ENCODE results near the gene OXSR1. TPM values are rescaled to one million over a fixed set of nuclear protein-coding genes. Genes with fewer than 3 reads are reported as not detected.

The OXSR1 gene
- total and polyA plus RNA-seq, 10 of the 15 experiments (the other 5 are each of a cell fraction or from before 2014, with no cell fraction given): 12.4 to 54.6 (median 35.7) TPM

DNA sequence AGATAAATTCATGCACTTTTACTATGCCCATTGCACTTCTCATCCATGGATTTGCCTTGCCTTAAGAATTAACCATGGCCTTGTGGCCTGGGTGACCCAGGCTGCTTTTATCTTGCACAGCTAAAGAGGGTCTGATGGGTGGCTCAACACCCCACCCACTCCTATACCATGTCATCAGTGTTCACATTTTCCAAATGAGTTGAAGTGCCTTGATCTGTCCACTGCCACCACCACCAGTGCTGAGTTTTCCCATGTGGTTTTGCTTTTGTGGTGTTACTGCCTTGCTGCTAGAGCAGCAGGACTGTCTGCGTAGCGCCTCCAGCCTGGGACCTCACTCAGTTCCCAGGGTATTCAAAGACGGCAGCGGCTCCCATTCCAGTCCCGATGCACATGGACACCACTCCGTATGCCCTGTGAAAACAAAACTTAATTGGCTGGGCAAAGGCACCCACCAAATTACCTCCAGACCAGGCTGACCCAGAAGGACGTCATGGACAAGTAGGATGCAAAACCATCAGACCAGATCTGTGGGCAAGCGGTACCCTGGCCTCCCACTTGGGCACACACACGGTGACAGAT is 42.5 kb upstream of the OXSR1 start (continued):
- TF ChIP-seq, protein P1, sequence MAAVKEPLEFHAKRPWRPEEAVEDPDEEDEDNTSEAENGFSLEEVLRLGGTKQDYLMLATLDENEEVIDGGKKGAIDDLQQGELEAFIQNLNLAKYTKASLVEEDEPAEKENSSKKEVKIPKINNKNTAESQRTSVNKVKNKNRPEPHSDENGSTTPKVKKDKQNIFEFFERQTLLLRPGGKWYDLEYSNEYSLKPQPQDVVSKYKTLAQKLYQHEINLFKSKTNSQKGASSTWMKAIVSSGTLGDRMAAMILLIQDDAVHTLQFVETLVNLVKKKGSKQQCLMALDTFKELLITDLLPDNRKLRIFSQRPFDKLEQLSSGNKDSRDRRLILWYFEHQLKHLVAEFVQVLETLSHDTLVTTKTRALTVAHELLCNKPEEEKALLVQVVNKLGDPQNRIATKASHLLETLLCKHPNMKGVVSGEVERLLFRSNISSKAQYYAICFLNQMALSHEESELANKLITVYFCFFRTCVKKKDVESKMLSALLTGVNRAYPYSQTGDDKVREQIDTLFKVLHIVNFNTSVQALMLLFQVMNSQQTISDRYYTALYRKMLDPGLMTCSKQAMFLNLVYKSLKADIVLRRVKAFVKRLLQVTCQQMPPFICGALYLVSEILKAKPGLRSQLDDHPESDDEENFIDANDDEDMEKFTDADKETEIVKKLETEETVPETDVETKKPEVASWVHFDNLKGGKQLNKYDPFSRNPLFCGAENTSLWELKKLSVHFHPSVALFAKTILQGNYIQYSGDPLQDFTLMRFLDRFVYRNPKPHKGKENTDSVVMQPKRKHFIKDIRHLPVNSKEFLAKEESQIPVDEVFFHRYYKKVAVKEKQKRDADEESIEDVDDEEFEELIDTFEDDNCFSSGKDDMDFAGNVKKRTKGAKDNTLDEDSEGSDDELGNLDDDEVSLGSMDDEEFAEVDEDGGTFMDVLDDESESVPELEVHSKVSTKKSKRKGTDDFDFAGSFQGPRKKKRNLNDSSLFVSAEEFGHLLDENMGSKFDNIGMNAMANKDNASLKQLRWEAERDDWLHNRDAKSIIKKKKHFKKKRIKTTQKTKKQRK (IDR thresholded peaks at IDR 0.05; ENCODE audit: low read depth, low read length): no peak
- TF ChIP-seq, protein P2, sequence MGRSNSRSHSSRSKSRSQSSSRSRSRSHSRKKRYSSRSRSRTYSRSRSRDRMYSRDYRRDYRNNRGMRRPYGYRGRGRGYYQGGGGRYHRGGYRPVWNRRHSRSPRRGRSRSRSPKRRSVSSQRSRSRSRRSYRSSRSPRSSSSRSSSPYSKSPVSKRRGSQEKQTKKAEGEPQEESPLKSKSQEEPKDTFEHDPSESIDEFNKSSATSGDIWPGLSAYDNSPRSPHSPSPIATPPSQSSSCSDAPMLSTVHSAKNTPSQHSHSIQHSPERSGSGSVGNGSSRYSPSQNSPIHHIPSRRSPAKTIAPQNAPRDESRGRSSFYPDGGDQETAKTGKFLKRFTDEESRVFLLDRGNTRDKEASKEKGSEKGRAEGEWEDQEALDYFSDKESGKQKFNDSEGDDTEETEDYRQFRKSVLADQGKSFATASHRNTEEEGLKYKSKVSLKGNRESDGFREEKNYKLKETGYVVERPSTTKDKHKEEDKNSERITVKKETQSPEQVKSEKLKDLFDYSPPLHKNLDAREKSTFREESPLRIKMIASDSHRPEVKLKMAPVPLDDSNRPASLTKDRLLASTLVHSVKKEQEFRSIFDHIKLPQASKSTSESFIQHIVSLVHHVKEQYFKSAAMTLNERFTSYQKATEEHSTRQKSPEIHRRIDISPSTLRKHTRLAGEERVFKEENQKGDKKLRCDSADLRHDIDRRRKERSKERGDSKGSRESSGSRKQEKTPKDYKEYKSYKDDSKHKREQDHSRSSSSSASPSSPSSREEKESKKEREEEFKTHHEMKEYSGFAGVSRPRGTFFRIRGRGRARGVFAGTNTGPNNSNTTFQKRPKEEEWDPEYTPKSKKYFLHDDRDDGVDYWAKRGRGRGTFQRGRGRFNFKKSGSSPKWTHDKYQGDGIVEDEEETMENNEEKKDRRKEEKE (IDR thresholded peaks at IDR 0.05): no peak
- TF ChIP-seq CREM (IDR thresholded peaks at IDR 0.05; ENCODE audit: low read depth) (no peak), CEBPB (IDR thresholded peaks at IDR 0.05; ENCODE audit: borderline replicate concordance in 1 of 2, low read depth in 2 of 2, low read length in 2 of 2) (no peak), LARP7 (IDR thresholded peaks at IDR 0.05) (no peak), POLR2A (IDR thresholded peaks at IDR 0.05; ENCODE audit: low read depth, low read length) (no peak), CBX5 (IDR thresholded peaks at IDR 0.05; ENCODE audit: low read depth) (no peak), TCF12 (IDR thresholded peaks at IDR 0.05; ENCODE audit: low read depth, low read length) (no peak)
- TF ChIP-seq, protein P3, sequence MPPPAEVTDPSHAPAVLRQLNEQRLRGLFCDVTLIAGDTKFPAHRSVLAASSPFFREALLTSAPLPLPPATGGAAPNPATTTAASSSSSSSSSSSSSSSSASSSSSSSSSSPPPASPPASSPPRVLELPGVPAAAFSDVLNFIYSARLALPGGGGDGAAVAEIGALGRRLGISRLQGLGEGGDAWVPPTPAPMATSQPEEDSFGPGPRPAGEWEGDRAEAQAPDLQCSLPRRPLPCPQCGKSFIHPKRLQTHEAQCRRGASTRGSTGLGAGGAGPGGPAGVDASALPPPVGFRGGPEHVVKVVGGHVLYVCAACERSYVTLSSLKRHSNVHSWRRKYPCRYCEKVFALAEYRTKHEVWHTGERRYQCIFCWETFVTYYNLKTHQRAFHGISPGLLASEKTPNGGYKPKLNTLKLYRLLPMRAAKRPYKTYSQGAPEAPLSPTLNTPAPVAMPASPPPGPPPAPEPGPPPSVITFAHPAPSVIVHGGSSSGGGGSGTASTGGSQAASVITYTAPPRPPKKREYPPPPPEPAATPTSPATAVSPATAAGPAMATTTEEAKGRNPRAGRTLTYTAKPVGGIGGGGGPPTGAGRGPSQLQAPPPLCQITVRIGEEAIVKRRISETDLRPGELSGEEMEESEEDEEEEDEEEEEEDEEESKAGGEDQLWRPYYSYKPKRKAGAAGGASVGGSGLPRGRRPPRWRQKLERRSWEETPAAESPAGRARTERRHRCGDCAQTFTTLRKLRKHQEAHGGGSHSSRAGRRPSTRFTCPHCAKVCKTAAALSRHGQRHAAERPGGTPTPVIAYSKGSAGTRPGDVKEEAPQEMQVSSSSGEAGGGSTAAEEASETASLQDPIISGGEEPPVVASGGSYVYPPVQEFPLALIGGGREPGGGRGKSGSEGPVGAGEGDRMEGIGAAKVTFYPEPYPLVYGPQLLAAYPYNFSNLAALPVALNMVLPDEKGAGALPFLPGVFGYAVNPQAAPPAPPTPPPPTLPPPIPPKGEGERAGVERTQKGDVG (CRISPR knock-in tag; IDR thresholded peaks at IDR 0.05): no peak
- TF ChIP-seq, protein P4, sequence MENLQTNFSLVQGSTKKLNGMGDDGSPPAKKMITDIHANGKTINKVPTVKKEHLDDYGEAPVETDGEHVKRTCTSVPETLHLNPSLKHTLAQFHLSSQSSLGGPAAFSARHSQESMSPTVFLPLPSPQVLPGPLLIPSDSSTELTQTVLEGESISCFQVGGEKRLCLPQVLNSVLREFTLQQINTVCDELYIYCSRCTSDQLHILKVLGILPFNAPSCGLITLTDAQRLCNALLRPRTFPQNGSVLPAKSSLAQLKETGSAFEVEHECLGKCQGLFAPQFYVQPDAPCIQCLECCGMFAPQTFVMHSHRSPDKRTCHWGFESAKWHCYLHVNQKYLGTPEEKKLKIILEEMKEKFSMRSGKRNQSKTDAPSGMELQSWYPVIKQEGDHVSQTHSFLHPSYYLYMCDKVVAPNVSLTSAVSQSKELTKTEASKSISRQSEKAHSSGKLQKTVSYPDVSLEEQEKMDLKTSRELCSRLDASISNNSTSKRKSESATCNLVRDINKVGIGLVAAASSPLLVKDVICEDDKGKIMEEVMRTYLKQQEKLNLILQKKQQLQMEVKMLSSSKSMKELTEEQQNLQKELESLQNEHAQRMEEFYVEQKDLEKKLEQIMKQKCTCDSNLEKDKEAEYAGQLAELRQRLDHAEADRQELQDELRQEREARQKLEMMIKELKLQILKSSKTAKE (IDR thresholded peaks at IDR 0.05; ENCODE audit: low read depth, poor library complexity, severe bottlenecking): no peak
- TF ChIP-seq, protein P5, sequence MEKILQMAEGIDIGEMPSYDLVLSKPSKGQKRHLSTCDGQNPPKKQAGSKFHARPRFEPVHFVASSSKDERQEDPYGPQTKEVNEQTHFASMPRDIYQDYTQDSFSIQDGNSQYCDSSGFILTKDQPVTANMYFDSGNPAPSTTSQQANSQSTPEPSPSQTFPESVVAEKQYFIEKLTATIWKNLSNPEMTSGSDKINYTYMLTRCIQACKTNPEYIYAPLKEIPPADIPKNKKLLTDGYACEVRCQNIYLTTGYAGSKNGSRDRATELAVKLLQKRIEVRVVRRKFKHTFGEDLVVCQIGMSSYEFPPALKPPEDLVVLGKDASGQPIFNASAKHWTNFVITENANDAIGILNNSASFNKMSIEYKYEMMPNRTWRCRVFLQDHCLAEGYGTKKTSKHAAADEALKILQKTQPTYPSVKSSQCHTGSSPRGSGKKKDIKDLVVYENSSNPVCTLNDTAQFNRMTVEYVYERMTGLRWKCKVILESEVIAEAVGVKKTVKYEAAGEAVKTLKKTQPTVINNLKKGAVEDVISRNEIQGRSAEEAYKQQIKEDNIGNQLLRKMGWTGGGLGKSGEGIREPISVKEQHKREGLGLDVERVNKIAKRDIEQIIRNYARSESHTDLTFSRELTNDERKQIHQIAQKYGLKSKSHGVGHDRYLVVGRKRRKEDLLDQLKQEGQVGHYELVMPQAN (conservative IDR thresholded peaks at IDR 0.05): no peak

All from GM12878 (cell line).